HepG2 (cell line): Measurements from ENCODE around the gene MTMR8. TPM values are rescaled to one million over a fixed set of nuclear protein-coding genes. Genes with fewer than 3 reads are reported as not detected.

Experiments
- ATAC-seq: fragments of 200-7000 bp; cut with Tn5 transposase; 3 replicates; pipeline ENCODE4 v1.9.1; 2020; ENCODE audit warnings: mild to moderate bottlenecking, moderate library complexity
- BruUV-seq: library from RNA; stranded (reverse); fragments of 400-500 nt; replicated peaks from 2 replicates; lab custom pipeline; 2021; lab: Mats Ljungman, UMichigan
- CTCF ChIA-PET: fragments of 300-600 bp; formaldehyde crosslinking; extraction: SDS; loops from one replicate; lab custom pipeline; 2021; ENCODE audit warnings: low total read pairs, inconsistent platforms, low intra/inter-chr PET ratio; lab: Yijun Ruan, JAX
- POLR2A ChIA-PET: fragments of 350-600 bp; sonication (Branson Sonifier 250); formaldehyde crosslinking; loops from one replicate; lab custom pipeline; 2020; ENCODE audit warnings: antibody characterized with exemption, inconsistent platforms; lab: Yijun Ruan, JAX
- DNase-seq: peaks from one replicate; pipeline ENCODE4 v3.0.0-alpha.2; 2015; ENCODE audit warnings: low spot score
- FAIRE-seq: peaks from 3 replicates; lab custom pipeline; 2011; peaks lifted over from hg19 to GRCh38; lab: Jason Lieb, UNC
- H2AFZ ChIP-seq: one replicate; pipeline ENCODE4 v1.6.1; 2011; ENCODE audit warnings: low read length, inconsistent platforms
- H3K27ac ChIP-seq: fragments of 300-600 bp; 3 replicates; pipeline ENCODE4 v1.8.0; 2011; ENCODE audit warnings: mixed run types, mild to moderate bottlenecking, mixed read lengths, low read length, inconsistent platforms; ENCODE audit not compliant: insufficient read depth; ENCODE audit errors: extremely low read length
- H3K27me3 ChIP-seq, 2 experiments: fragments of 200-600 bp in 1 of 2; 2 replicates in 1 of 2; 3 replicates in 1 of 2; pipeline versions ENCODE4 v1.6.0 to v1.8.0; 2011; ENCODE audit warnings: low read length in 2 of 2, mild to moderate bottlenecking in 2 of 2, moderate library complexity in 2 of 2, inconsistent platforms in 1 of 2; ENCODE audit not compliant: insufficient read depth in 2 of 2, control insufficient read depth in 1 of 2
- H3K36me3 ChIP-seq, 2 experiments: fragments of 200-600 bp in 1 of 2; replicated peaks in 1 of 2; 2 replicates in 1 of 2; 3 replicates in 1 of 2; pipeline versions ENCODE4 v1.5.1 to v1.8.0; 2011; ENCODE audit warnings: low read length in 2 of 2, inconsistent platforms in 1 of 2; ENCODE audit not compliant: insufficient read depth in 2 of 2, control insufficient read depth in 1 of 2
- H3K4me1 ChIP-seq: 2 replicates; pipeline ENCODE4 v1.5.1; 2012; ENCODE audit warnings: low read length, inconsistent platforms; ENCODE audit not compliant: insufficient read depth
- H3K4me2 ChIP-seq: 2 replicates; pipeline ENCODE4 v1.6.0; 2011; ENCODE audit warnings: low read depth, low read length, inconsistent platforms
- H3K4me3 ChIP-seq, 3 experiments: fragments of 200-600 bp in 1 of 3; sonication (generic), shearing (Covaris generic) in 1 of 3; replicated peaks in 1 of 3; 2 replicates each; pipeline ENCODE4 v1.5.1; 2011 to 2016; ENCODE audit warnings: low read length in 3 of 3, inconsistent platforms in 2 of 3, low read depth in 2 of 3, mild to moderate bottlenecking in 2 of 3, control low read depth in 1 of 3, mixed read lengths in 1 of 3; ENCODE audit not compliant: insufficient read depth in 1 of 3
- H3K79me2 ChIP-seq: one replicate; pipeline ENCODE4 v1.6.1; 2011; ENCODE audit warnings: low read length, inconsistent platforms; ENCODE audit not compliant: insufficient read depth
- H3K9ac ChIP-seq: 2 replicates; pipeline ENCODE4 v1.6.0; 2011; ENCODE audit warnings: mild to moderate bottlenecking, low read depth, low read length, inconsistent platforms; ENCODE audit not compliant: insufficient read depth
- H3K9me3 ChIP-seq: 2 replicates; pipeline ENCODE4 v1.5.1; 2012; ENCODE audit warnings: mild to moderate bottlenecking, low read length
- H4K20me1 ChIP-seq: 2 replicates; pipeline ENCODE4 v1.6.0; 2011; ENCODE audit warnings: inconsistent platforms, mild to moderate bottlenecking, low read length, moderate library complexity; ENCODE audit not compliant: insufficient read depth
- BRD4 ChIP-seq: sonication (generic); formaldehyde crosslinking; IDR thresholded peaks from 2 replicates; pipeline ENCODE4 v1.4.0; 2020; ENCODE audit warnings: missing genetic modification reagents
- CHCHD3 ChIP-seq: sonication (generic); formaldehyde crosslinking; IDR thresholded peaks from 2 replicates; pipeline ENCODE4 v1.8.0; 2022; ENCODE audit warnings: mild to moderate bottlenecking, missing genetic modification reagents, moderate library complexity
- GFI1 ChIP-seq: sonication (generic); formaldehyde crosslinking; IDR thresholded peaks from 2 replicates; pipeline ENCODE4 v1.5.0; 2020; ENCODE audit warnings: missing genetic modification reagents, mild to moderate bottlenecking, borderline replicate concordance
- GTF3A ChIP-seq: sonication (generic); formaldehyde crosslinking; conservative IDR thresholded peaks from 2 replicates; pipeline ENCODE4 v1.4.0; 2020; ENCODE audit warnings: mild to moderate bottlenecking, missing genetic modification reagents
- HOXA5 ChIP-seq: sonication (generic); formaldehyde crosslinking; IDR thresholded peaks from 2 replicates; pipeline ENCODE4 v1.4.0; 2020; ENCODE audit warnings: missing genetic modification reagents
- HOXA7 ChIP-seq: sonication (generic); formaldehyde crosslinking; IDR thresholded peaks from 2 replicates; pipeline ENCODE4 v1.8.1; 2022; ENCODE audit warnings: mild to moderate bottlenecking, missing genetic modification reagents, moderate library complexity
- MAFG ChIP-seq: sonication (generic); formaldehyde crosslinking; IDR thresholded peaks from 2 replicates; pipeline ENCODE4 v1.5.1; 2020; ENCODE audit warnings: mild to moderate bottlenecking, missing genetic modification reagents
- SMAD3 ChIP-seq: sonication (generic); formaldehyde crosslinking; IDR thresholded peaks from 2 replicates; pipeline ENCODE4 v1.4.0; 2020; ENCODE audit warnings: missing genetic modification reagents
- SMC3 ChIP-seq: IDR thresholded peaks from 2 replicates; pipeline ENCODE4 v1.6.1; 2011; ENCODE audit warnings: low read length, improper control_type of control experiment
- SNRNP70 ChIP-seq: fragments of 200-400 bp; formaldehyde crosslinking; IDR thresholded peaks from 2 replicates; pipeline ENCODE4 v1.6.1; 2017; ENCODE audit warnings: mild to moderate bottlenecking, low read depth, low read length, moderate library complexity
- STAG1 ChIP-seq: sonication (generic); formaldehyde crosslinking; IDR thresholded peaks from 2 replicates; pipeline ENCODE4 v1.4.0; 2020; ENCODE audit warnings: missing genetic modification reagents
- STAT5B ChIP-seq: sonication (generic); formaldehyde crosslinking; IDR thresholded peaks from 2 replicates; pipeline ENCODE4 v1.4.0; 2020; ENCODE audit warnings: missing genetic modification reagents
- ZNF180 ChIP-seq: sonication (generic); formaldehyde crosslinking; IDR thresholded peaks from 2 replicates; pipeline ENCODE4 v1.4.0; 2020; ENCODE audit warnings: low read depth, missing genetic modification reagents, borderline replicate concordance
- ZNF224 ChIP-seq: sonication (generic); formaldehyde crosslinking; IDR thresholded peaks from 2 replicates; pipeline ENCODE4 v1.5.0; 2020; ENCODE audit warnings: mild to moderate bottlenecking, missing genetic modification reagents
- ZNF329 ChIP-seq: sonication (generic); formaldehyde crosslinking; IDR thresholded peaks from 2 replicates; pipeline ENCODE4 v1.9.0; 2021; ENCODE audit warnings: low read depth, mild to moderate bottlenecking, missing genetic modification reagents
- ZNF577 ChIP-seq: sonication (generic); formaldehyde crosslinking; IDR thresholded peaks from 2 replicates; pipeline ENCODE4 v1.4.0; 2020; ENCODE audit warnings: mild to moderate bottlenecking, low read depth, missing genetic modification reagents, borderline replicate concordance
- ZNF839 ChIP-seq: sonication (generic); formaldehyde crosslinking; IDR thresholded peaks from 2 replicates; pipeline ENCODE4 v1.4.0; 2020; ENCODE audit warnings: missing genetic modification reagents, mild to moderate bottlenecking, borderline replicate concordance
- ZSCAN31 ChIP-seq: sonication (generic); formaldehyde crosslinking; IDR thresholded peaks from 2 replicates; pipeline ENCODE4 v1.5.0; 2020; ENCODE audit warnings: low read depth, mild to moderate bottlenecking, missing genetic modification reagents
- WGBS: methylation state at CpG from one replicate; pipeline ENCODE4 v1.1.6; 2017; ENCODE audit warnings: low lambda C conversion rate; 5-methylcytosine and 5-hydroxymethylcytosine counted together
- in situ Hi-C: cut with HindIII; loops from 2 replicates; pipeline ENCODE4 v1.10.0; 2017; ENCODE audit warnings: low pct_unique_long_range_greater_than_20kb; ENCODE audit not compliant: extremely low pct_ligation_motif_present
- intact Hi-C: fragments of 100-400 bp; cut with micrococcal nuclease; formaldehyde crosslinking; loops from one replicate; pipeline ENCODE4 v1.10.0; 2022; ENCODE audit not compliant: unreplicated experiment
- polyA plus RNA-seq, 8 experiments: library from polyadenylated mRNA; depleted of rRNA in 3 of 8; stranded (reverse) in 7 of 8; unstranded in 1 of 8; fragments of >200 nt; fragmentation: Illumina TruSeq in 4 of 8; extraction: Trizol in 4 of 8; gene quantifications; 2 replicates each; pipeline versions ENCODE4 v1.2.1 to v1.2.3, GENCODE V29; 2011 to 2016; ENCODE audit warnings: low read depth in 4 of 8, missing spikeins in 1 of 8, mixed read lengths in 1 of 8; ENCODE audit not compliant: insufficient read depth in 1 of 8
- total RNA-seq, 5 experiments: library from RNA; depleted of rRNA; stranded (reverse); fragments of >200 nt; fragmentation: Illumina TruSeq; extraction: Trizol; gene quantifications; 2 replicates each; pipeline ENCODE4 v1.2.3, GENCODE V29; 2016; ENCODE audit warnings: low read depth in 1 of 5

MTMR8 gene
- total and polyA plus RNA-seq, 2 of the 13 experiments (the other 11 are each of a cell fraction or from before 2014, with no cell fraction given), result 0.31 TPM; not detected in 1

DNA sequence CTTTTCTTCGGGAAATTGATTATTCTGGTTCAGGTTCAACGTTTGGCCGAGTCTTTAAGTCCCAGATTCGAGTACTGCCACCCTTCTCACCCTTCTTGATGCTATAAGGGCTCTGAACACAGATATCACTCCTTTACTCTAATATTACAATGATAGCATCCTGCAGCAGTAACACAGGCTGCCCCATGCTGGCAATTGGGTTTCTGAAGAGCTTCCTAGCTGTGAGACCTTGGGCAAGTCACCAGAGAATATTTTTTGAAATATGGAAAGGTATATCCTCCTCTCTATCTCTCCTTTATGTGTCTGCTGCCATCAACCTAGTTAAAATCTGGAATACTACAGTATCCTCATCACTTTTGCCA, 297 bp upstream of the MTMR8 start (continued):
- no peak for TF ChIP-seq ZNF839 (CRISPR knock-in tag)
- TF ChIP-seq, all 625 proteins: peak for 0

DNA sequence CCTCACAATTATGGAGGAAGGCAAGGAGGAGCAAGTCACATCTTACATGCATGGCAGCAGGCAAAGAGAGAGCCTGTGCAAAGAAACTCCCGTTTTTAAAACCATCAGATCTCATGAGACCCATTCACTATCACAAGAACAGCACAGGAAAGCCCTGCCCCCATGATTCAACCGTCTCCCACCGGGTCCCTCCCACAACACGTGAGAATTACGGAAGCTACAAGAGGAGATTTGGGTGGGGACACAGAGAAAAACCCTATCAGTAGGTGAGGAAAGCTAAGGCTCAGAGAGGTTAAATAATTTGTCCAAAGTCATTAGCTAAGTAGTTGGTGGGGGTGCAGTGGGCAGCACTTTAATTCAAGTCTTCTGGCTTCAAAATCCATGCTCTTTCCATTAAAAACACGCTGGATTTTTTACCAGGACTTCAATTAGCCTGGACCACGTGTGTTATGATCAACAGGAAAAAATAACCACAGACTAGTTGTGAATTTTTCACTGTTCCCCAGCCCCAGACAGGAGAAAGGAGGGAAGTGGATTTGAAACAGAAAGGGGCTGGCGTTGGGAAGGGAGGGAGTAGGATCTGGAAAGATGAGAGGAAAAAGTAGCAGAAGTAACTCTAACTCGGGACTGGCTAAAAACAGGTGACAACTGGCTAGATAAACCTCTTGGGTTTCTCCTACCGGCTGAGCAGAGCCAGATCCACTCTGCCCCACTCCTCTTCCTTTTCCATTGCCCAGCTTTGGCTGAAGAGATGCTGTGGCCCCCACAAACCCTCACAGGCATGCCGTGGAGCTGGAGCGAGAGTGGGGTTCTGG, 986 bp downstream of the MTMR8 start:
- Histone ChIP-seq H4K20me1 (no peaks in the 10 kb centered on the region), H3K27ac (no peak overlapping the region), H3K27me3 (no peaks in the 10 kb centered on the region), H3K9ac (no peak overlapping the region), H3K9me3 (no peaks in the 10 kb centered on the region), H2AFZ (no peak overlapping the region), H3K4me1 (no peaks in the 10 kb centered on the region), H3K36me3 (no peaks in the 10 kb centered on the region), H3K4me2 (no peak overlapping the region), H3K4me3 (no peak overlapping the region), H3K79me2 (no peaks in the 10 kb centered on the region)
- TF ChIP-seq SMAD3 (CRISPR knock-in tag) (no peak), SNRNP70 (no peak), STAT5B (CRISPR knock-in tag) (no peak), GFI1 (CRISPR knock-in tag) (no peak)
- 4% methylated on average over 10 of the region's 12 CpGs for WGBS
- in situ Hi-C loops, result no loop called here
- intact Hi-C loops, result no loop called here
- ChIA-PET CTCF (no interaction called here), POLR2A (no interaction called here)
- FAIRE-seq (no peak), ATAC-seq (no peak), DNase-seq (no peak)
- BruUV-seq, result no TSS peak

DNA sequence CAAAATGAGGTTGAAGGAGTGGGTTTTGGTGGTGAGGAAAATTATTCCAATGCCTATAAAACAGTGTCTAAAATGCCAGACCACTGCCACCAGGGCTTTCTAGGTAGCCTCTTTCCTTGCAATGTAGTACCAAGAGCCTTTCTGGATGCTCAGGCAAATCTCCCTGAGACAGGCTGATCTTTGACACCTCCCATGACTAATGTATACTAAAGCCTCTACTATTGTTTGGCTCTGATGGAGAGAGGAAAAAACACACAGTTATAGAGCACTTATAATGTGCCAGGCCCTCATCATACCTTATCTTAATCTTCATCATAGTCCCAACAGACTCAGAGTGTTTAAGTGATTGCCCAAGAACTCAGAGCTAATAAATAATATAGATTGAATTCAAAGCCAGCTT, 5.8 kb downstream of the MTMR8 start:
- 0 out of 2 replicates have a peak, but pooled peaks cover 8% of the 10 kb centered on the region for H3K9me3 ChIP-seq
- in situ Hi-C loops, result no loop called here
- no peak for FAIRE-seq
- TF ChIP-seq ZSCAN31 (no peak), MAFG (no peak), ZNF577 (no peak), ZNF224 (CRISPR knock-in tag) (no peak), CHCHD3 (CRISPR knock-in tag) (no peak), SMC3 (no peak), GTF3A (CRISPR knock-in tag) (no peak), ZNF180 (CRISPR knock-in tag) (no peak), HOXA7 (CRISPR knock-in tag) (no peak), BRD4 (CRISPR knock-in tag) (no peak), ZNF329 (CRISPR knock-in tag) (no peak), HOXA5 (no peak), STAG1 (CRISPR knock-in tag) (no peak)

More for the DNA sequence above, 5.8 kb downstream of the MTMR8 start:
- Histone ChIP-seq H3K36me3 (no peaks in the 10 kb centered on the region), H3K27ac (no peak overlapping the region), H3K4me2 (no peak overlapping the region), H3K9ac (no peak overlapping the region), H2AFZ (no peak overlapping the region), H3K27me3 (no peaks in the 10 kb centered on the region), H3K79me2 (no peaks in the 10 kb centered on the region), H4K20me1 (no peaks in the 10 kb centered on the region), H3K4me3 (no peak overlapping the region), H3K4me1 (no peaks in the 10 kb centered on the region)
- no peak for DNase-seq
- no peak for ATAC-seq
- intact Hi-C loops, result no loop called here
- ChIA-PET CTCF (no interaction called here), POLR2A (no interaction called here)
- no TSS peak for BruUV-seq
